Embryonic facial prominence (tissue), 1 donor: ENCODE results near the gene SEC14L6.

Experiments
- DNase-seq: peaks from one replicate; pipeline ENCODE4 v3.0.0-alpha.2; 2016; ENCODE audit errors: extremely low spot score

SEC14L6 gene

DNA sequence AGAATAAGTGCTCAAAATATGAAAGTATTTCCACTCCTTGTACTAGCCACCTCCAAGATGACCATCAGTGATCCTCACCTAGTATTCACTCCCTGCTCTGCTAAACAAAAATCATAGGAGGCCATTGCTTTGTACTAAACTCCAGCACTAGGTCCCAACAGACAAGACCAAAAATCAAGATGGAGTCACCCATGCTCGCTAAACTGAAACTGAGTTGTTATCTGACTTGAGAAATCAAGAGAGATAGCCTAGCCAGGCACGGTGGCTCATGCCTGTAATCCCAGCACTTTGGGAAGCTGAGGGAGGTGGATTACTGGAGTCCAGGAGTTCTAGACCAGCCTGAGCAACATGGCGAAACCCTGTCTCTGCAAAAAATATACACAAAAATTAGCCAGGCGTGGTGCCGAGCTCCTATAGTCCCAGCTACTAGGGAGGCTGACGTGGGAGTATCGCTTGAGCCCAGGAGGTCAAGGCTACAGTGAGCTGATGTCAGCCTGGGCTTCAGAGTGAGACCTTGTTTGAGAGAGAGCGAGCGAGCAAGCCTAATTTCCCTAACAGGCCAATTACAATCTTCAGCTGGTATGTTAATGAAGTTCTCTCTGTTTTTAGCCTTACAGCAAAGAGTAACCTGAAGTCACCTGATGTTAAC is 9.3 kb downstream of the SEC14L6 start:
- no peak for DNase-seq

GRCh38 chr22:30535182-30535581 is 11.4 kb downstream of the SEC14L6 start:
- DNase-seq = no peak

- no peak for DNase-seq
These were observed 14.6 kb downstream of the SEC14L6 start for GRCh38 chr22:30531651-30532608.

DNA sequence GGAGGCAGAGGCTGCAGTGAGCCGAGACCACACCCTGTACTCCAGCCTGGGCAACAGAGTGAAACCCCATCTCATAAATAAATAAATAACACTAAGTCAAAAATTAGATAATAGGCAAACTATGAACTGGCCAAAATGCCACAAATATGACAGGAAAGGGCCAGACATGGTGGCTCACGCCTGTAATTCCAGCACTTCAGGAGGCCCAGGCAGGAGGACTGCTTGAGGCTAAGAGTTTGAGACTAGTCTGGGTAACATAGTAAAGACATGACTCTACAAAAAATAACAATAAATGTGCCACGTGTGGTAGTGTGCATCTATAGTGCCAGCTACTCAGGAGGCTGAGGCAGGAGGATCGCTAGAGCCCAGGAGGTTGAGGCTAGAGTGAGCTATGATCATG is 19.9 kb downstream of the SEC14L6 start:
- DNase-seq = no peak

- DNase-seq = no peak
These were observed 22.7 kb downstream of the SEC14L6 start for GRCh38 chr22:30523646-30524489.

DNA sequence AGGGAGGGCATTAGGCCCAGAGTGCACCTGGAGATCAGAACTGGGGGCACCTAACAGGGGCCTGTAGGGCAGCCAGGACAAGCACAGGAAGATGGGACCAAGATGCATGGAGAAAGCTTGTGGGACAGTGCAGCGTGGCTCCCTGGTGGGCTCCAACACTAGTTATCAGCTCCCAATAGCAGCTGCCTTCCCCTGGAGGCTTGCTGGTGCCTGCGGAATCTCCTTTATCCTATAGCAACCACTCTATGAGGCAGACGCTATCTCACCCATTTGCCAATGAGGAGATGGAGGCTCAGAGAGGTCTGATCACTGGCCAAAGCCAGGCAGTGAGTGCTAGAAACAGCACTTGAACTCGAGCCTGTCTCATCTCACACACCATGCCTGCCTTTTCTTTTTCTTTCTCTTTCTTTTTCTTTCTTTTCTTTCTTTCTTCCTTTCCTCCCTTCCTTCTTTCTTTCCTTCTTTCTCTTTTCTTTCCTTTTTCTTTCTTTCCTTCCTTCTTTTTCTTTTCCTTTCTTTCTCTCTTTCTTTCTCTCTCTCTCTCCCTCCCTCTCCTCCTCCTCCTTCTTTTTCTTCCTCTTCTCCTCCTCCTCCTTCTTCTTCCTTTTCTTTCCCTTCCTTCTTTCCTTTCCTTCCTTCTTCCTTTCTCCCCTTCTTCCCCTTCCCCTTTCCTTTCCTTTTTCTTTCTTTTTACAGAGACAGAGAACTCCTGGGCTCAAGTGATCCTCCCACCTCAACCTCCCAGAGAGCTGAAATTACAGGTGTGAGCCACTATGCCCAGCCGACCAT is 25.0 kb downstream of the SEC14L6 start:
- DNase-seq = no peak

DNA sequence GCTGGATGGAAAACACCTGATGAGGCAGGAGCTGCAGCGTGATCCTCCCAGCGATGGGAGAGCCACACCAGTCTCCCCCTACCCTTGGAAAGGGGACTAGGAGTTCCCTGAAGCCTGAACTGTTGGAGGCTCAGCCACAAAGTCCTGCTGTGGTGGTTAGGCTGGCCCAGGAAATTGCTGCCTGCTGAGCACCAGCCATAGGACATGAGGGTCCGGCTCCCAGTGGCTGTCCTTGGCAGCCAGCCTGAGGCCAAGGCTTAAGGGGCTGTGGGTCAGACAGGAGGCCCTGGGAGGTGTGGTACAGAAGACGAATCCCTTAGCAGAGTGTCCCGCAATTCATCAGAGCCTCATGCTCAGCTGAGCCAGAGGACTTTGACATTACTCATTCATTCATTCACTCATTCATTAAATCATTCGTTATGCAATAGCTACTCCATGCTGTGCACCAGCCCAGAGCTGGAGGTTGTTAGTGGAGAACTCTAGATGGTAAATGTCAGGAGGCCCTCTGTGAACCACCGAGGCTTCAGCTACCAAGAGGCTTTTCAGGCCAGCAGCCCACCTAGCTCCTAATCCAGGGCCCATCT is 26.6 kb downstream of the SEC14L6 start:
- no peak for DNase-seq

DNA sequence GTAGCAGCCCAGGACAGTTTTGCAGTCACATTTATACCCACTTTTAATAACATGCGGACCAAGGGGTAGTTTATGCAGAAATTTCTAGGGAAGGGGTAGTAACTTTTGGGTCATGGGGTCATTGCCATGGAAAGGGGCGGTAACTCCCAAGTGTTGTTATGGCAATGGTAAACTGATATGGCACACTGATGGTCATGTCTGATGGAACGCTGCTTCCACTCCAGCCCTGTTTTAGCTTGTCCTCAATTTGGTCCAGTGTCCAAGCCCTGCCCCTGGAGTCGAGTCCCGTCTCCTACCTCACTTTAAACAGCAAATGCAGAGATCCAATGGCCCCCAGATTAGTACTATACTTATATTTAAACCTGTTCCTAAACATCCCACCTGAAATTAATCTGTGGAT is 29.8 kb downstream of the SEC14L6 start:
- DNase-seq = no peak

DNA sequence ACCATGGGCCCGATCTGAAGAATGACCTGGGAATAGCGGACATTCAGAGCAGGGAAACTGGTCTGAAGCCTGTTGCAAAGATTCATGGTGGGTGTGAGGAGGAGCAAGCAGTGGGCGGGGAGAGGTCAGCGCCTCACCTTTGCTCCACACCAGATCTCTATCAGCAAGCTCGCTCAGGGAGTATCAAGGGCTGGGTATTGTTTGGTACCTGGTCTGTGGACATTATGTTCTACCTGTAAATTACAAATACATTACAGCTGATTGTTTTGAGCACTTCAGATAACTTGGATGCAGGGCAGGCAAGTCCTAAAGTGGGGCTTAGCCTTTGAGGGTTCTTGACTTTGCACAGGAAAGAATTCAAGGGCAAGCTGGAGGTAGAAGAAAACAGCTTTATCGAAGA is 30.3 kb downstream of the SEC14L6 start:
- DNase-seq = no peak

GRCh38 chr22:30514252-30514651 is 32.3 kb downstream of the SEC14L6 start:
- DNase-seq = no peak

GRCh38 chr22:30513462-30513861 is 33.1 kb downstream of the SEC14L6 start:
- DNase-seq = no peak

DNA sequence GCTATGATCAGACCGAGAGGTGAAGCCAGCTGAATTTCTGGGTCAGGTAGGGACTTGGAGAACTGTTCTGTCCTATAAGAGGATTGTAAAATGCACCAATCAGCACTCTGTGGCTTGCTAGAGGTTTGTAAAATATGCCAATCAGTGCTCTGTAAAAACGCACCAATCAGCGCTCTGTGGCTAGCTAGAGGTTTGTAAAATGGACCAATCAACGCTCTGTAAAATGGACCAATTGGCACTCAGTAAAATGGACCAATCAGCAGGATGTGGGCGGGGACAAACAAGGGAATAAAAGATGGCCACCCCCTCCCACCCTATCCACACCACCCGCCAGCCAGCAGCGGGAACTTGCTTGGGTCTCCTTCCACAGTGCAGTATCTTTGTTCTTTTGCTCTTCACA is 34.6 kb downstream of the SEC14L6 start:
- DNase-seq = no peak

GRCh38 chr22:30511109-30511508 is 35.4 kb downstream of the SEC14L6 start:
- no peak for DNase-seq

GRCh38 chr22:30508216-30508615 is 38.3 kb downstream of the SEC14L6 start:
- DNase-seq = no peak

DNA sequence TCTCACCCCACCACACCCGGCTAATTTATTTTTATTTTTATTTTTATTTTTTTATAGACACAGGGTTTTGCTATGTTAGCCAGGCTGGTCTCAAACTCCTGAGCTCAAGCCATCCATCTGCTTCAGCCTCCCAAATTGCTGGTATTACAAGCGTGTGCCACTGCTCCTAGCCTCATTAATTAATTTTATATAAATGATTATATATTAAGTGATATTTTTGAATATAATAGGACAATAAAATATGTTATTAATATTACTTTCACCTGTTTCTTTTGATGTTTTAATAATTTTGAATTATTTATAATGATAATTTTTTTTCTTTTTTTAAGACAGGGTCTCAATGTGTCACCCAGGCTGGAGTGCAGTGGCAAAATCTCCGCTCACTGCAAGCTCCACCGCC is 38.9 kb downstream of the SEC14L6 start:
- DNase-seq = no peak

DNA sequence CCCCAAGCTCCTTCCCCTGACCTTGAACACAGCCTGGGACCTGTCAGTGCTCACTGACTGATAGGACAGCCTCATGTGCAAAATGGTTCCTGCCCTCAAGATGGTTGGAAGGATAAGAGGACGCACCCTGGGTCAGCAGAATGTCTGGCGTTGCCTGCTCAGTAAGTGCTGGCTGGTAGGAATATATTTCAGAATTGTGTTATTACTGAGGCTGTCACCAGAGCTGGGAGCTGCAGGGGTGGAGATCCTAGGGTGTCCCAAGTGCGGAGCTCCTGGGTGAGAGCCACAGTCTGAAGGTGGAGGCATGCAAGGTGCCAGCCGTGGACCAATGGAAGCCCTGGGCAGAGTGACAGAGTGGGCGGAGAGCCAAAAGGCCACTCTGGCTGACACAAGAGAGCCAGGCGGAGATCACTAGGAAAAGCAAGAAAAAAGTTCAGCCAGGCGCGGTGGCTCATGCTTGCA is 40.0 kb downstream of the SEC14L6 start:
- no peak for DNase-seq

- no peak for DNase-seq
These were observed 43.0 kb downstream of the SEC14L6 start for GRCh38 chr22:30503551-30503950.

DNA sequence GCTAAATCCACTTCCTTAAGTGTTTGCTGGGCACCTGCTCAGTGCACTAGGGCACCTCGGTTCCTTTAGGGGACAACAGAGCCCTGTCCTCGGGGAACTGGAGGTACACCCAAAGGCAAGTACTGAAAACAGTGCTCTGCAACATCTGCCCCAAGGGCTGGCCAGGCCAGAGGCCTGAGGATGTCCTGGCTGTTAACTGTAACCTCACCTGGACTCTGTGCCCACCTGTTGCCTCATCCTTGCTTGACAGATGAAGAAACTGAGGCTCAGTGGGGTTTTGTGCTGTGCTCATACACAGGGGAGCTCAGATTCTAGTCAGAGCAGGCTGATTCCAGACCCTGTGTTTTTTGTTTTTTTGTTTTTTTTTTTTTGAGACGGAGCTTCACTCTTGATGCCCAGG is 43.6 kb downstream of the SEC14L6 start:
- no peak for DNase-seq

DNA sequence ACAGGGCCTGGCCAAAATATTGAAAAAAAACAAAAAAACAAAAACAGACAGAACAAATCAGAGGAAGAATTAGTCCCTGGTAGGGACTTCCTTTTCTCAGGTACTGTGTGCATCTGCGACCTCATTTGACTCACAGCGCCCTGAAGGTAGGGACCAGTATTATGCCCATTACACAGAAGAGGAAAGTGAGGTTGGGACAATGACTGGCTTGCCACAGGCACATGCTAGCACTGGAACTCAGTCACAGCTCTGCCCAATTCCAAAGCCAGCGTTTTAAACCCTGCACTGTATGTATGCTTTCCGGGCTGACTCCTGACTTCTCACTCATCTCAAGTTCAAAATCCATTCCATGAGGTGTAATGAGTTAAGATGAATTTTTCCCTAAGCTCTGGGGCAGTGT is 44.4 kb downstream of the SEC14L6 start:
- no peak for DNase-seq

DNA sequence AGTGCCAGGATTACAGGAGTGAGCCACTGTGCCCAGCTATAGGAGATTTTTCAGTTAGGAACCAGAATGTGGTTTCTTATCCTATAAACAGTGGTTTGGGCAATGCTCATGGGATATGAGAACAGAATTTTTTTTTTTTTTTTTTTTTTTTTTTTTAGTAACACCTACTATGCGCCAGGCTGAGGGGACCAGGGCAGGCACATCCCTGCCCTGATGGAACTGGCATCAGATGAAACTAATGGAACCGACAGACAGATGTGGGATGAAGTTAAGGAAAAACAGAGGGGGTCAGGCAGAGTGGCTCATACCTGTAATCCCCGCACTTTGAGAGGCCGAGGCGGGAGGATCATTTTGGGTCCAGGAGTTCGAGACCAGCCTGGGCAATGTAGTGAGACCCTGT is 45.9 kb downstream of the SEC14L6 start:
- DNase-seq = no peak
